H1 (cell line): Measurements from ENCODE around the gene ITPR1. TPM values are rescaled to one million over a fixed set of nuclear protein-coding genes. Genes with fewer than 3 reads are reported as not detected.

Source experiments
- CTCF ChIA-PET: fragments of 300-600 bp; sonication (Branson Sonifier 250); formaldehyde crosslinking; loops from one replicate; lab custom pipeline; 2021; ENCODE audit not compliant: partially characterized antibody; lab: Charles Lee
- POLR2A ChIA-PET: fragments of 300-600 bp; sonication (Branson Sonifier 250); formaldehyde crosslinking; loops from one replicate; lab custom pipeline; 2021; ENCODE audit warnings: inconsistent platforms; ENCODE audit not compliant: partially characterized antibody; lab: Charles Lee
- DNase-seq, 2 experiments: peaks; one replicate each; pipeline versions ENCODE4 v3.0.0 to v3.0.0-alpha.2; 2010 to 2022; ENCODE audit warnings: low spot score in 2 of 2, low read depth in 1 of 2, mixed read lengths in 1 of 2
- FAIRE-seq: peaks from 2 replicates; lab custom pipeline; 2011; peaks lifted over from hg19 to GRCh38; lab: Jason Lieb, UNC
- H2AFZ ChIP-seq: 2 replicates; pipeline ENCODE4 v1.8.1; 2012; ENCODE audit warnings: low read length, inconsistent platforms
- H2AK5ac ChIP-seq: 2 replicates; pipeline ENCODE4 v1.6.1; 2013; ENCODE audit warnings: low read depth, low read length
- H2BK120ac ChIP-seq: replicated peaks from 2 replicates; pipeline ENCODE3; 2013; ENCODE audit warnings: low read depth, low read length, inconsistent platforms
- H2BK12ac ChIP-seq: 2 replicates; pipeline ENCODE4 v1.6.1; 2013; ENCODE audit warnings: low read depth, low read length
- H2BK15ac ChIP-seq: 2 replicates; pipeline ENCODE4 v1.6.1; 2013; ENCODE audit warnings: low read length
- H2BK20ac ChIP-seq: 2 replicates; pipeline ENCODE4 v1.6.1; 2013; ENCODE audit warnings: low read length
- H2BK5ac ChIP-seq: 2 replicates; pipeline ENCODE4 v1.6.1; 2013; ENCODE audit warnings: low read depth, low read length
- H3K14ac ChIP-seq: 2 replicates; pipeline ENCODE4 v1.6.1; 2013; ENCODE audit warnings: inconsistent platforms; ENCODE audit not compliant: insufficient read length
- H3K18ac ChIP-seq: 2 replicates; pipeline ENCODE4 v1.6.1; 2013; ENCODE audit warnings: low read length; ENCODE audit errors: extremely low read depth
- H3K23ac ChIP-seq: 2 replicates; pipeline ENCODE4 v1.6.1; 2013; ENCODE audit warnings: inconsistent platforms; ENCODE audit not compliant: insufficient read length
- H3K23me2 ChIP-seq: 2 replicates; pipeline ENCODE4 v1.6.1; 2013; ENCODE audit warnings: low read depth, low read length
- H3K27ac ChIP-seq: 2 replicates; pipeline ENCODE4 v1.6.1; 2011; ENCODE audit warnings: low read depth, low read length, inconsistent platforms
- H3K27me3 ChIP-seq, 4 experiments: replicated peaks in 1 of 4; 1 replicate in 1 of 4; 2 replicates in 3 of 4; pipeline versions ENCODE4 v1.6.1 to v1.8.1; 2011 to 2013; ENCODE audit warnings: low read length in 3 of 4, mild to moderate bottlenecking in 3 of 4, inconsistent platforms in 2 of 4, mixed read lengths in 2 of 4, moderate library complexity in 1 of 4; ENCODE audit not compliant: control insufficient read depth in 3 of 4, insufficient read depth in 3 of 4; ENCODE audit errors: extremely low read depth in 1 of 4
- H3K36me3 ChIP-seq, 4 experiments: 2 replicates each; pipeline versions ENCODE4 v1.6.1 to v1.8.1; 2011 to 2013; ENCODE audit warnings: mild to moderate bottlenecking in 4 of 4, low read length in 3 of 4, moderate library complexity in 2 of 4, control low read depth in 1 of 4, inconsistent platforms in 1 of 4; ENCODE audit not compliant: insufficient read depth in 4 of 4, control insufficient read depth in 2 of 4
- H3K4ac ChIP-seq: replicated peaks from 2 replicates; pipeline ENCODE3; 2013; ENCODE audit warnings: low read length, low read depth, mixed read lengths, inconsistent platforms; ENCODE audit not compliant: insufficient read length
- H3K4me1 ChIP-seq, 4 experiments: replicated peaks in 1 of 4; 1 replicate in 1 of 4; 2 replicates in 3 of 4; pipeline versions ENCODE4 v1.6.1 to v1.8.1; 2011 to 2013; ENCODE audit warnings: low read length in 3 of 4, inconsistent platforms in 2 of 4, mixed read lengths in 1 of 4; ENCODE audit not compliant: insufficient read depth in 4 of 4, control insufficient read depth in 3 of 4
- H3K4me2 ChIP-seq, 2 experiments: 2 replicates each; pipeline versions ENCODE4 v1.6.1 to v1.8.1; 2011 to 2013; ENCODE audit warnings: low read depth in 2 of 2, low read length in 2 of 2, control low read depth in 1 of 2, inconsistent platforms in 1 of 2, mild to moderate bottlenecking in 1 of 2; ENCODE audit not compliant: insufficient read depth in 1 of 2
- H3K4me3 ChIP-seq, 4 experiments: fragments of 200-600, 300-600 bp in 1 of 4; sonication (generic), shearing (Covaris generic), sonication (Bioruptor Twin) in 1 of 4; 2 replicates each; pipeline versions ENCODE4 v1.5.1 to v1.8.1; 2011 to 2016; ENCODE audit warnings: low read length in 4 of 4, low read depth in 3 of 4, control low read depth in 2 of 4, inconsistent platforms in 2 of 4, mild to moderate bottlenecking in 2 of 4, mixed read lengths in 1 of 4, moderate library complexity in 1 of 4; ENCODE audit not compliant: insufficient read depth in 2 of 4; ENCODE audit errors: extremely low read depth in 1 of 4
- H3K56ac ChIP-seq: replicated peaks from 2 replicates; pipeline ENCODE3; 2013; ENCODE audit warnings: low read depth, mild to moderate bottlenecking, mixed read lengths, low read length, inconsistent platforms; ENCODE audit not compliant: insufficient read length
- H3K79me1 ChIP-seq: 2 replicates; pipeline ENCODE4 v1.6.1; 2013; ENCODE audit warnings: low read depth, low read length, control low read depth
- H3K79me2 ChIP-seq, 2 experiments: 2 replicates each; pipeline versions ENCODE4 v1.6.1 to v1.8.1; 2012 to 2013; ENCODE audit warnings: low read length in 2 of 2, mild to moderate bottlenecking in 2 of 2, inconsistent platforms in 1 of 2; ENCODE audit not compliant: insufficient read depth in 2 of 2, control insufficient read depth in 1 of 2
- H3K9ac ChIP-seq, 4 experiments: replicated peaks in 1 of 4; 1 replicate in 1 of 4; 2 replicates in 3 of 4; pipeline versions ENCODE4 v1.6.1 to v1.8.1; 2011 to 2013; ENCODE audit warnings: low read depth in 3 of 4, low read length in 3 of 4, control low read depth in 2 of 4, mild to moderate bottlenecking in 2 of 4, moderate library complexity in 2 of 4, inconsistent platforms in 1 of 4; ENCODE audit errors: extremely low read depth in 1 of 4
- H3K9me3 ChIP-seq, 2 experiments: 2 replicates each; pipeline versions ENCODE4 v1.6.1 to v1.8.1; 2012 to 2013; ENCODE audit warnings: mild to moderate bottlenecking in 2 of 2, moderate library complexity in 2 of 2, control low read depth in 1 of 2, inconsistent platforms in 1 of 2, low read depth in 1 of 2, low read length in 1 of 2, mixed read lengths in 1 of 2; ENCODE audit not compliant: insufficient read depth in 2 of 2
- H4K20me1 ChIP-seq, 2 experiments: replicated peaks in 1 of 2; 2 replicates each; pipeline versions ENCODE3 to v1.8.1; 2011 to 2013; ENCODE audit warnings: inconsistent platforms in 2 of 2, low read length in 2 of 2, mild to moderate bottlenecking in 1 of 2; ENCODE audit not compliant: insufficient read depth in 2 of 2, control insufficient read depth in 1 of 2
- H4K5ac ChIP-seq: 2 replicates; pipeline ENCODE4 v1.6.1; 2013; ENCODE audit warnings: low read length, low read depth, mixed read lengths, inconsistent platforms; ENCODE audit not compliant: insufficient read length
- H4K8ac ChIP-seq: 2 replicates; pipeline ENCODE4 v1.8.0; 2013; ENCODE audit warnings: mild to moderate bottlenecking, moderate library complexity, low read length, inconsistent platforms; ENCODE audit not compliant: insufficient read depth; ENCODE audit errors: extremely low read depth
- H4K91ac ChIP-seq: replicated peaks from 2 replicates; pipeline ENCODE3; 2013; ENCODE audit warnings: low read length, mixed read lengths, inconsistent platforms; ENCODE audit not compliant: insufficient read length
- CREB1 ChIP-seq: IDR thresholded peaks from 2 replicates; pipeline ENCODE4 v1.6.1; 2012; ENCODE audit warnings: inconsistent platforms
- CTBP2 ChIP-seq: IDR thresholded peaks from 2 replicates; pipeline ENCODE4 v1.7.0; 2011; ENCODE audit warnings: borderline replicate concordance, mild to moderate bottlenecking, moderate library complexity, mixed read lengths, low read length; ENCODE audit not compliant: insufficient read depth, insufficient read length
- EGR1 ChIP-seq: IDR thresholded peaks from 2 replicates; pipeline ENCODE4 v1.6.1; 2011; ENCODE audit warnings: low read depth, low read length, borderline replicate concordance
- EP300 ChIP-seq, 2 experiments: IDR thresholded peaks; 1 replicate in 1 of 2; 2 replicates in 1 of 2; pipeline ENCODE4 v1.6.1; 2011 to 2012; ENCODE audit warnings: low read depth in 2 of 2, low read length in 2 of 2, mild to moderate bottlenecking in 2 of 2, borderline replicate concordance in 1 of 2, inconsistent platforms in 1 of 2, moderate library complexity in 1 of 2
- KDM5A ChIP-seq: fragments of 200-600 bp; IDR thresholded peaks from 2 replicates; pipeline ENCODE4 v1.7.1; 2012; ENCODE audit warnings: mild to moderate bottlenecking, low read length, inconsistent platforms, mixed read lengths
- POU5F1 ChIP-seq: IDR thresholded peaks from 2 replicates; pipeline ENCODE4 v1.6.1; 2011; ENCODE audit warnings: low read depth, mild to moderate bottlenecking, low read length, moderate library complexity
- RNF2 ChIP-seq: fragments of 200-900, 300-1000 bp; sonication (generic); IDR thresholded peaks from 2 replicates; pipeline ENCODE4 v1.7.1; 2016; ENCODE audit warnings: borderline replicate concordance, low read depth, mild to moderate bottlenecking, antibody characterized with exemption, low read length; ENCODE audit not compliant: poor library complexity, severe bottlenecking; ENCODE audit errors: missing control alignments
- WGBS, 2 experiments: shearing (Covaris generic) in 1 of 2; methylation state at CpG; one replicate each; pipeline versions ENCODE4 v1.1.6 to v1.1.7; 2013 to 2015; ENCODE audit warnings: low lambda C conversion rate in 2 of 2, mixed read lengths in 2 of 2, inconsistent platforms in 1 of 2, low coverage in 1 of 2, missing lambda C conversion rate in 1 of 2; ENCODE audit not compliant: insufficient replicate concordance in 2 of 2, insufficient coverage in 1 of 2, insufficient read length in 1 of 2; ENCODE audit errors: extremely low coverage in 1 of 2, missing lambda C conversion rate in 1 of 2; 5-methylcytosine and 5-hydroxymethylcytosine counted together
- polyA plus RNA-seq, 7 experiments: library from polyadenylated mRNA; depleted of rRNA in 3 of 7; stranded (reverse) in 5 of 7; unstranded in 2 of 7; fragments of >200 nt in 5 of 7; fragments of 200-250 nt in 2 of 7; gene quantifications; 1 replicate in 5 of 7; 2 replicates in 1 of 7; 4 replicates in 1 of 7; pipeline versions ENCODE4 v1.2.1 to v1.2.3, GENCODE V29; 2011 to 2013; ENCODE audit warnings: missing spikeins in 2 of 7, mixed read lengths in 2 of 7
- total RNA-seq: library from RNA; stranded (reverse); fragmentation: NEBNext Ultra II Directional; extraction: Animal tissue kit (Norgen Biotek cat#: 25700); gene quantifications from 2 replicates; pipeline ENCODE4 v1.2.1, GENCODE V29; 2021

The ITPR1 gene
- total and polyA plus RNA-seq, 2 of the 8 experiments (the other 6 are each of a cell fraction or from before 2014, with no cell fraction given), result 2.5 to 16.3 TPM

- H2AFZ ChIP-seq, result no peak overlapping the region
- POLR2A ChIA-PET, result no interaction called here
- no peaks in the 10 kb centered on the region for H3K79me2 ChIP-seq
- no peak overlapping the region for H3K14ac ChIP-seq
- H3K36me3 ChIP-seq, result no peaks in the 10 kb centered on the region
- no peaks in the 10 kb centered on the region for H4K20me1 ChIP-seq
- no peak overlapping the region for H3K9ac ChIP-seq
- no peak overlapping the region for H2BK20ac ChIP-seq
- no peak overlapping the region for H2BK5ac ChIP-seq
- H2BK120ac ChIP-seq, result no peak overlapping the region
- no peaks in the 10 kb centered on the region for H3K9me3 ChIP-seq
- no peaks in the 10 kb centered on the region for H3K79me1 ChIP-seq
- H2BK12ac ChIP-seq, result no peak overlapping the region
- FAIRE-seq (no peak), DNase-seq (no peak)
- H3K4ac ChIP-seq, result no peak overlapping the region
- CTCF ChIA-PET, result interaction anchor here (2.0 kb wide), 1 partner anchor 9 kb away, joined by 5 read pairs; no protein-coding TSS in a partner anchor
- H4K5ac ChIP-seq, result no peak overlapping the region
- no peak overlapping the region for H3K4me2 ChIP-seq
- no peak overlapping the region for H3K23ac ChIP-seq
- H3K56ac ChIP-seq, result no peak overlapping the region
- no peak overlapping the region for H2BK15ac ChIP-seq
- 87% methylated on average over 5 of the region's 5 CpGs; no CpG with 5 or more reads in 1 of the 2 experiments for WGBS, 2 experiments
- no peaks in the 10 kb centered on the region for H3K27me3 ChIP-seq
- no peak overlapping the region for H3K18ac ChIP-seq
- no peak overlapping the region for H3K4me3 ChIP-seq
- no peaks in the 10 kb centered on the region for H3K23me2 ChIP-seq
- H3K4me1 ChIP-seq, result peaks cover 1 to 6% (median 4%) of the 10 kb centered on the region in 4 experiments; a peak in 4 of 7 replicates
- TF ChIP-seq RNF2 (no peak), EP300 (IDR thresholded peaks at IDR 0.05; ENCODE audit: borderline replicate concordance in 1 of 2, low read depth in 2 of 2, low read length in 2 of 2) (no peak), POU5F1 (no peak), CTBP2 (no peak), CREB1 (no peak), EGR1 (no peak), KDM5A (no peak)
- no peak overlapping the region for H2AK5ac ChIP-seq
- H3K27ac ChIP-seq, result no peak overlapping the region
- H4K91ac ChIP-seq, result no peak overlapping the region
- H4K8ac ChIP-seq, result no peak overlapping the region
Observed at GRCh38 chr3:4528819-4529600, 35.9 kb downstream of the ITPR1 start.
